GM12878 (cell line): ENCODE data around the gene HTR6. TPM values are rescaled to one million over a fixed set of nuclear protein-coding genes. Genes with fewer than 3 reads are reported as not detected.
"Not testable (repeated sequence)": the region's sequence is repeated elsewhere in the genome, so short reads cannot be mapped to it uniquely, and the experiment has no call there.

ENCODE experiments used
- ATAC-seq: fragments of 200-7000 bp; cut with Tn5 transposase; 3 replicates; pipeline ENCODE4 v1.9.1; 2020; ENCODE audit warnings: mild to moderate bottlenecking, moderate library complexity
- BruUV-seq: library from RNA; stranded (reverse); fragments of 400-500 nt; replicated peaks from 2 replicates; lab custom pipeline; 2021; lab: Mats Ljungman, UMichigan
- CTCF ChIA-PET: fragments of 300-600 bp; sonication (Branson Sonifier 250); formaldehyde crosslinking; extraction: SDS; loops from one replicate; lab custom pipeline; 2021; ENCODE audit warnings: inconsistent platforms; lab: Yijun Ruan, JAX
- POLR2A ChIA-PET: fragments of 350-600 bp; formaldehyde crosslinking; extraction: SDS; loops from one replicate; lab custom pipeline; 2021; ENCODE audit warnings: inconsistent platforms; lab: Charles Lee
- RAD21 ChIA-PET: fragments of 300-600 bp; sonication (Branson Sonifier 250); formaldehyde crosslinking; loops from one replicate; lab custom pipeline; 2023; ENCODE audit warnings: antibody characterized with exemption; ENCODE audit not compliant: unreplicated experiment; lab: Charles Lee
- SMC1A ChIA-PET: fragments of 300-600 bp; sonication (Branson Sonifier 250); formaldehyde crosslinking; loops from one replicate; lab custom pipeline; 2023; ENCODE audit not compliant: unreplicated experiment, uncharacterized antibody; lab: Charles Lee
- DNase-seq: peaks from one replicate; pipeline ENCODE4 v3.0.0-alpha.2; 2011; ENCODE audit warnings: low read depth, low spot score
- FAIRE-seq: peaks from 3 replicates; lab custom pipeline; 2011; peaks lifted over from hg19 to GRCh38; lab: Jason Lieb, UNC
- H2AFZ ChIP-seq: 2 replicates; pipeline ENCODE4 v1.6.0; 2011; ENCODE audit warnings: low read depth, low read length, control low read depth; ENCODE audit not compliant: control insufficient read depth
- H3K27ac ChIP-seq: 2 replicates; pipeline ENCODE4 v1.5.1; 2011; ENCODE audit warnings: control low read depth; ENCODE audit not compliant: control insufficient read depth, insufficient read depth
- H3K27me3 ChIP-seq, 2 experiments: replicated peaks in 1 of 2; 2 replicates each; pipeline versions ENCODE4 v1.6.0 to v1.6.1; 2011; ENCODE audit warnings: low read length in 1 of 2; ENCODE audit not compliant: control insufficient read depth in 2 of 2, insufficient read depth in 2 of 2
- H3K36me3 ChIP-seq, 2 experiments: 2 replicates each; pipeline ENCODE4 v1.5.1; 2011; ENCODE audit warnings: low read length in 1 of 2; ENCODE audit not compliant: control insufficient read depth in 2 of 2, insufficient read depth in 2 of 2
- H3K4me1 ChIP-seq: 2 replicates; pipeline ENCODE4 v1.6.1; 2011; ENCODE audit warnings: mild to moderate bottlenecking, low read length, moderate library complexity, mixed read lengths; ENCODE audit not compliant: control insufficient read depth, insufficient read depth
- H3K4me2 ChIP-seq: 2 replicates; pipeline ENCODE4 v1.6.0; 2011; ENCODE audit warnings: control low read depth; ENCODE audit not compliant: control insufficient read depth, insufficient read depth
- H3K4me3 ChIP-seq: fragments of 200-600 bp; sonication (generic); 2 replicates; pipeline ENCODE4 v1.5.1; 2016
- H3K79me2 ChIP-seq: 2 replicates; pipeline ENCODE4 v1.6.0; 2011; ENCODE audit warnings: low read length; ENCODE audit not compliant: control insufficient read depth, insufficient read depth
- H3K9ac ChIP-seq: 2 replicates; pipeline ENCODE4 v1.8.0; 2011; ENCODE audit warnings: low read length, control low read depth, mixed read lengths; ENCODE audit not compliant: control insufficient read depth, insufficient read depth
- H3K9me3 ChIP-seq: replicated peaks from 3 replicates; pipeline ENCODE4 v1.5.1; 2011; ENCODE audit warnings: mild to moderate bottlenecking, low read length; ENCODE audit not compliant: control insufficient read depth, insufficient read depth
- H4K20me1 ChIP-seq: 2 replicates; pipeline ENCODE4 v1.6.0; 2011; ENCODE audit not compliant: control insufficient read depth, insufficient read depth
- CHD1 ChIP-seq: IDR thresholded peaks from 2 replicates; pipeline ENCODE4 v1.6.1; 2012; ENCODE audit warnings: low read depth, low read length, improper control_type of control experiment
- CHD2 ChIP-seq: IDR thresholded peaks from 2 replicates; pipeline ENCODE4 v1.6.1; 2011; ENCODE audit warnings: low read depth, low read length, improper control_type of control experiment, borderline replicate concordance
- DPF2 ChIP-seq: fragments of 450-650 bp; IDR thresholded peaks from 2 replicates; pipeline ENCODE4 v1.6.1; 2017; ENCODE audit warnings: mild to moderate bottlenecking
- E2F4 ChIP-seq: IDR thresholded peaks from 2 replicates; pipeline ENCODE4 v1.6.1; 2012; ENCODE audit warnings: low read depth, low read length, improper control_type of control experiment
- E2F8 ChIP-seq: fragments of 450-650 bp; IDR thresholded peaks from 2 replicates; pipeline ENCODE4 v1.6.1; 2018; ENCODE audit warnings: mild to moderate bottlenecking, low read depth, moderate library complexity; ENCODE audit not compliant: partially characterized antibody
- LARP7 ChIP-seq: fragments of 450-650 bp; IDR thresholded peaks from 2 replicates; pipeline ENCODE4 v1.6.1; 2017; ENCODE audit warnings: mild to moderate bottlenecking
- NFXL1 ChIP-seq: fragments of 450-650 bp; IDR thresholded peaks from 2 replicates; pipeline ENCODE4 v1.6.1; 2017; ENCODE audit warnings: antibody characterized with exemption, mild to moderate bottlenecking, borderline replicate concordance
- RCOR1 ChIP-seq: conservative IDR thresholded peaks from 2 replicates; pipeline ENCODE4 v1.6.1; 2012; ENCODE audit warnings: low read depth, low read length, improper control_type of control experiment
- STAT3 ChIP-seq: IDR thresholded peaks from 2 replicates; pipeline ENCODE4 v1.6.1; 2011; ENCODE audit warnings: low read depth, low read length, improper control_type of control experiment
- TCF12 ChIP-seq: IDR thresholded peaks from 2 replicates; pipeline ENCODE4 v1.6.1; 2011; ENCODE audit warnings: low read depth, mild to moderate bottlenecking, low read length
- ZNF384 ChIP-seq: IDR thresholded peaks from 2 replicates; pipeline ENCODE4 v1.6.1; 2012; ENCODE audit warnings: low read depth, mild to moderate bottlenecking, low read length, improper control_type of control experiment, borderline replicate concordance
- WGBS: methylation state at CpG from one replicate; pipeline ENCODE4 v1.1.6; 2016; ENCODE audit warnings: low lambda C conversion rate; ENCODE audit not compliant: insufficient replicate concordance, insufficient coverage; ENCODE audit errors: missing lambda C conversion rate; 5-methylcytosine and 5-hydroxymethylcytosine counted together
- in situ Hi-C: fragments of 300-500 bp; cut with MboI; formaldehyde crosslinking; loops from 9 replicates; pipeline ENCODE4 v1.14.3; 2018; ENCODE audit warnings: mixed read lengths
- intact Hi-C: fragments of 100-400 bp; cut with micrococcal nuclease; formaldehyde crosslinking; loops from one replicate; pipeline ENCODE4 v1.14.2; 2022; ENCODE audit not compliant: unreplicated experiment
- polyA plus RNA-seq, 11 experiments: library from polyadenylated mRNA; depleted of rRNA in 4 of 11; unstranded in 6 of 11; stranded (reverse) in 5 of 11; fragments of >200 nt; fragmentation: Nextera tagmentation in 4 of 11; fragmentation: Illumina TruSeq in 1 of 11; extraction: Ambion mirVana in 4 of 11; extraction: Trizol in 1 of 11; gene quantifications; 1 replicate in 1 of 11; 2 replicates in 10 of 11; pipeline versions ENCODE4 v1.2.1 to v1.2.3, GENCODE V29; 2011 to 2016; ENCODE audit warnings: inconsistent platforms in 2 of 11, missing spikeins in 2 of 11, low read depth in 1 of 11
- total RNA-seq, 4 experiments: library from RNA; depleted of rRNA in 3 of 4; stranded (reverse); fragments of >200 nt in 3 of 4; fragmentation: Illumina TruSeq in 1 of 4; extraction: Trizol in 1 of 4; gene quantifications; 2 replicates each; pipeline versions ENCODE4 v1.2.1 to v1.2.3, GENCODE V29; 2013 to 2021
- TF ChIP-seq, protein P1 (sequence below): IDR thresholded peaks from 2 replicates; pipeline ENCODE4 v1.6.1; 2011; ENCODE audit warnings: borderline replicate concordance, low read depth, mild to moderate bottlenecking, moderate library complexity, low read length; ENCODE audit not compliant: insufficient read depth, poor library complexity, severe bottlenecking

HTR6 gene
- total and polyA plus RNA-seq, 10 of the 15 experiments (the other 5 are each of a cell fraction or from before 2014, with no cell fraction given): 0.03 to 5.3 (median 1.7) TPM; not detected in 2

GRCh38 chr1:19633106-19633505 lies 31.6 kb upstream of the HTR6 start:
- no peak overlapping the region for H3K4me2 ChIP-seq
- DNase-seq (no peak), ATAC-seq (no peak), FAIRE-seq (no peak)
- no peak overlapping the region for H3K4me3 ChIP-seq
- H3K4me1 ChIP-seq: no peaks in the 10 kb centered on the region
- ChIA-PET POLR2A (no interaction called here), CTCF (no interaction called here), SMC1A (no interaction called here), RAD21 (no interaction called here)
- TF ChIP-seq CHD2: no peak
- TF ChIP-seq STAT3: no peak
- TF ChIP-seq ZNF384: no peak
- TF ChIP-seq LARP7: no peak
- no peak for TF ChIP-seq TCF12
- no peak for TF ChIP-seq E2F8
- TF ChIP-seq RCOR1: no peak
- no peak for TF ChIP-seq E2F4
- TF ChIP-seq CHD1: no peak
- TF ChIP-seq, protein P1, sequence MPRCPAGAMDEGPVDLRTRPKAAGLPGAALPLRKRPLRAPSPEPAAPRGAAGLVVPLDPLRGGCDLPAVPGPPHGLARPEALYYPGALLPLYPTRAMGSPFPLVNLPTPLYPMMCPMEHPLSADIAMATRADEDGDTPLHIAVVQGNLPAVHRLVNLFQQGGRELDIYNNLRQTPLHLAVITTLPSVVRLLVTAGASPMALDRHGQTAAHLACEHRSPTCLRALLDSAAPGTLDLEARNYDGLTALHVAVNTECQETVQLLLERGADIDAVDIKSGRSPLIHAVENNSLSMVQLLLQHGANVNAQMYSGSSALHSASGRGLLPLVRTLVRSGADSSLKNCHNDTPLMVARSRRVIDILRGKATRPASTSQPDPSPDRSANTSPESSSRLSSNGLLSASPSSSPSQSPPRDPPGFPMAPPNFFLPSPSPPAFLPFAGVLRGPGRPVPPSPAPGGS: no peak
- TF ChIP-seq DPF2: no peak
- TF ChIP-seq NFXL1: no peak
- no peak overlapping the region for H3K27ac ChIP-seq
- 82% methylated on average over 2 of the region's 2 CpGs for WGBS
- H4K20me1 ChIP-seq: no peaks in the 10 kb centered on the region
- H3K9ac ChIP-seq: no peak overlapping the region
- peaks cover 0 to 3% of the 10 kb centered on the region in 2 experiments; a peak in 1 of 4 replicates for H3K36me3 ChIP-seq
- no peak overlapping the region for H2AFZ ChIP-seq
- H3K27me3 ChIP-seq: no peaks in the 10 kb centered on the region
- in situ Hi-C loops: no loop called here
- H3K9me3 ChIP-seq: no peaks in the 10 kb centered on the region
- no TSS peak for BruUV-seq
- no peaks in the 10 kb centered on the region for H3K79me2 ChIP-seq
- intact Hi-C loops: no loop called here

- SMC1A ChIA-PET, H3K79me2 ChIP-seq, H3K36me3 ChIP-seq, in situ Hi-C loops, H3K27ac ChIP-seq, FAIRE-seq, intact Hi-C loops, H4K20me1 ChIP-seq, H3K4me2 ChIP-seq, H3K4me1 ChIP-seq, DNase-seq, H3K9ac ChIP-seq, BruUV-seq, ATAC-seq, CTCF ChIA-PET, H3K4me3 ChIP-seq, POLR2A ChIA-PET, H3K9me3 ChIP-seq, H2AFZ ChIP-seq, H3K27me3 ChIP-seq: not testable (repeated sequence)
- WGBS: 85% methylated on average over 9 of the region's 9 CpGs
- RAD21 ChIA-PET: interaction anchor here (1.0 kb wide), 1 partner anchor 16 kb away, joined by 3 read pairs; no protein-coding TSS in a partner anchor
These were observed 29.6 kb upstream of the HTR6 start for GRCh38 chr1:19635064-19635463.
